HepG2 (cell line): ENCODE results near the gene COA3. TPM values are rescaled to one million over a fixed set of nuclear protein-coding genes. Genes with fewer than 3 reads are reported as not detected.

ENCODE experiments used
- ATF7 ChIP-seq, 2 experiments: fragments of 450-650 bp in 1 of 2; sonication (generic) in 1 of 2; formaldehyde crosslinking in 1 of 2; IDR thresholded peaks; 2 replicates each; pipeline versions ENCODE4 v1.4.0 to v1.6.1; 2016 to 2020; ENCODE audit warnings: antibody characterized with exemption in 1 of 2, mild to moderate bottlenecking in 1 of 2, missing genetic modification reagents in 1 of 2
- FOXO1 ChIP-seq: sonication (generic); formaldehyde crosslinking; IDR thresholded peaks from 2 replicates; pipeline ENCODE4 v1.4.0; 2020; ENCODE audit warnings: missing genetic modification reagents
- HMGXB3 ChIP-seq: sonication (generic); formaldehyde crosslinking; IDR thresholded peaks from 2 replicates; pipeline ENCODE4 v1.4.0; 2020; ENCODE audit warnings: missing genetic modification reagents, borderline replicate concordance
- HNF4G ChIP-seq, 2 experiments: sonication (generic) in 1 of 2; formaldehyde crosslinking in 1 of 2; IDR thresholded peaks; 2 replicates each; pipeline versions ENCODE4 v1.4.0 to v1.6.1; 2011 to 2020; ENCODE audit warnings: borderline replicate concordance in 2 of 2, low read depth in 2 of 2, mild to moderate bottlenecking in 2 of 2, low read length in 1 of 2, missing genetic modification reagents in 1 of 2, moderate library complexity in 1 of 2
- MEIS1 ChIP-seq: sonication (generic); formaldehyde crosslinking; IDR thresholded peaks from 2 replicates; pipeline ENCODE4 v1.9.0; 2021; ENCODE audit warnings: mild to moderate bottlenecking, missing genetic modification reagents, moderate library complexity, borderline replicate concordance
- MTA3 ChIP-seq: sonication (generic); formaldehyde crosslinking; IDR thresholded peaks from 2 replicates; pipeline ENCODE4 v1.4.0; 2020; ENCODE audit warnings: missing genetic modification reagents
- PAF1 ChIP-seq: IDR thresholded peaks from 2 replicates; pipeline ENCODE4 v1.6.1; 2016; ENCODE audit warnings: missing genetic modification reagents, missing compliant biosample characterization
- ZBTB43 ChIP-seq: sonication (generic); formaldehyde crosslinking; conservative IDR thresholded peaks from 2 replicates; pipeline ENCODE4 v1.4.0; 2020; ENCODE audit warnings: missing genetic modification reagents
- ZBTB46 ChIP-seq: sonication (generic); formaldehyde crosslinking; IDR thresholded peaks from 2 replicates; pipeline ENCODE4 v1.4.0; 2020; ENCODE audit warnings: mild to moderate bottlenecking, missing genetic modification reagents, borderline replicate concordance
- ZNF598 ChIP-seq: sonication (generic); formaldehyde crosslinking; IDR thresholded peaks from 2 replicates; pipeline ENCODE4 v1.5.1; 2020; ENCODE audit warnings: mild to moderate bottlenecking, missing genetic modification reagents, borderline replicate concordance
- ZNF776 ChIP-seq: sonication (generic); formaldehyde crosslinking; IDR thresholded peaks from 2 replicates; pipeline ENCODE4 v1.4.0; 2020; ENCODE audit warnings: mild to moderate bottlenecking, missing genetic modification reagents
- ZNF839 ChIP-seq: sonication (generic); formaldehyde crosslinking; IDR thresholded peaks from 2 replicates; pipeline ENCODE4 v1.4.0; 2020; ENCODE audit warnings: missing genetic modification reagents, mild to moderate bottlenecking, borderline replicate concordance
- ZSCAN5A ChIP-seq: sonication (generic); formaldehyde crosslinking; IDR thresholded peaks from 2 replicates; pipeline ENCODE4 v1.8.0; 2022; ENCODE audit warnings: mild to moderate bottlenecking, missing genetic modification reagents, borderline replicate concordance
- polyA plus RNA-seq, 8 experiments: library from polyadenylated mRNA; depleted of rRNA in 3 of 8; stranded (reverse) in 7 of 8; unstranded in 1 of 8; fragments of >200 nt; fragmentation: Illumina TruSeq in 4 of 8; extraction: Trizol in 4 of 8; gene quantifications; 2 replicates each; pipeline versions ENCODE4 v1.2.1 to v1.2.3, GENCODE V29; 2011 to 2016; ENCODE audit warnings: low read depth in 4 of 8, missing spikeins in 1 of 8, mixed read lengths in 1 of 8; ENCODE audit not compliant: insufficient read depth in 1 of 8
- total RNA-seq, 5 experiments: library from RNA; depleted of rRNA; stranded (reverse); fragments of >200 nt; fragmentation: Illumina TruSeq; extraction: Trizol; gene quantifications; 2 replicates each; pipeline ENCODE4 v1.2.3, GENCODE V29; 2016; ENCODE audit warnings: low read depth in 1 of 5
- TF ChIP-seq, protein P1 (sequence below): sonication (generic); formaldehyde crosslinking; IDR thresholded peaks from 2 replicates; pipeline ENCODE4 v1.4.0; 2020; ENCODE audit warnings: missing genetic modification reagents, borderline replicate concordance

Gene COA3
- total and polyA plus RNA-seq, 2 of the 13 experiments (the other 11 are each of a cell fraction or from before 2014, with no cell fraction given), result 133 to 202 TPM

DNA sequence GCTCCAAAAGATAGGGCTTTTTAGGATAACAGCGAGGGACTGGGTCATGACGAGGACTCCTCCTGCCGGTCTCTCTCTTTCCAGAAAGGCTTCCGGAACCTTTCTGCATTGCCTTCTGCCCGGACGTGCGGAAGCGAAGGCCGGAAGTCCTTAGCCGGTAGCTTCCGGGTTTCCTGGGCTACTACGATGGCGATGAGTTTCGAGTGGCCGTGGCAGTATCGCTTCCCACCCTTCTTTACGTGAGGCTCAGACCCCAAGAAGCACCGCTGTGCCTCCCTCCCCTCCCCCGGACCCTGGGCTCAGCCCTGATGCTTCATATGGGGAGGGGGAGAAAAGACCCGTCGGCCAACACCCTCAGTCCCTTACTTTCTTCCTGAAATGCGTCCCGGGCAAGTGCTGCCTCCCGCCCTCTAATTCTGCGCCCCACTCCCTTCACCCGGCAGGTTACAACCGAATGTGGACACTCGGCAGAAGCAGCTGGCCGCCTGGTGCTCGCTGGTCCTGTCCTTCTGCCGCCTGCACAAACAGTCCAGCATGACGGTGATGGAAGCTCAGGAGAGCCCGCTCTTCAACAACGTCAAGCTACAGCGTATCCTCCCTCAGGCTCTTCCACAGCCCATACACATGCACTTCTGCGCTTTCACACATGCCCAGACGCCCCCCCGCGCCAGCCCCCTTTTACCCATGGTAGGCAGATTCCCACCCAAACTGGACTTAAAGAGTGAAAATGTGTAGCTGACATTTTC, 25.0 kb downstream of the COA3 start, which contains the start of gene VPS25 (continued):
- TF ChIP-seq HMGXB3 (CRISPR knock-in tag) (peak; percentile 96), PAF1 (CRISPR knock-in tag) (no peak; the same call in 1 of the 2 replicates), HNF4G (IDR thresholded peaks at IDR 0.05; ENCODE audit: borderline replicate concordance, low read depth, low read length) (no peak), HNF4G (CRISPR knock-in tag; IDR thresholded peaks at IDR 0.05; ENCODE audit: borderline replicate concordance, low read depth) (no peak), MTA3 (CRISPR knock-in tag) (no peak), ZBTB43 (CRISPR knock-in tag) (peak; percentile 55), ZSCAN5A (CRISPR knock-in tag) (peak; percentile 33; the same call in 1 of the 2 replicates), MEIS1 (CRISPR knock-in tag) (0 out of 2 replicates have a peak, but pooled peaks have one; percentile 67), ZBTB46 (CRISPR knock-in tag) (no peak; the same call in 1 of the 2 replicates), ZNF776 (CRISPR knock-in tag) (peak; percentile 59; the same call in 1 of the 2 replicates), ATF7 (IDR thresholded peaks at IDR 0.05) (no peak), ATF7 (CRISPR knock-in tag; IDR thresholded peaks at IDR 0.05) (no peak), ZNF598 (CRISPR knock-in tag) (peak; percentile 95; the same call in 1 of the 2 replicates), ZNF839 (CRISPR knock-in tag) (peak; percentile 97), FOXO1 (CRISPR knock-in tag) (peak; percentile 73)
- TF ChIP-seq, protein P1, sequence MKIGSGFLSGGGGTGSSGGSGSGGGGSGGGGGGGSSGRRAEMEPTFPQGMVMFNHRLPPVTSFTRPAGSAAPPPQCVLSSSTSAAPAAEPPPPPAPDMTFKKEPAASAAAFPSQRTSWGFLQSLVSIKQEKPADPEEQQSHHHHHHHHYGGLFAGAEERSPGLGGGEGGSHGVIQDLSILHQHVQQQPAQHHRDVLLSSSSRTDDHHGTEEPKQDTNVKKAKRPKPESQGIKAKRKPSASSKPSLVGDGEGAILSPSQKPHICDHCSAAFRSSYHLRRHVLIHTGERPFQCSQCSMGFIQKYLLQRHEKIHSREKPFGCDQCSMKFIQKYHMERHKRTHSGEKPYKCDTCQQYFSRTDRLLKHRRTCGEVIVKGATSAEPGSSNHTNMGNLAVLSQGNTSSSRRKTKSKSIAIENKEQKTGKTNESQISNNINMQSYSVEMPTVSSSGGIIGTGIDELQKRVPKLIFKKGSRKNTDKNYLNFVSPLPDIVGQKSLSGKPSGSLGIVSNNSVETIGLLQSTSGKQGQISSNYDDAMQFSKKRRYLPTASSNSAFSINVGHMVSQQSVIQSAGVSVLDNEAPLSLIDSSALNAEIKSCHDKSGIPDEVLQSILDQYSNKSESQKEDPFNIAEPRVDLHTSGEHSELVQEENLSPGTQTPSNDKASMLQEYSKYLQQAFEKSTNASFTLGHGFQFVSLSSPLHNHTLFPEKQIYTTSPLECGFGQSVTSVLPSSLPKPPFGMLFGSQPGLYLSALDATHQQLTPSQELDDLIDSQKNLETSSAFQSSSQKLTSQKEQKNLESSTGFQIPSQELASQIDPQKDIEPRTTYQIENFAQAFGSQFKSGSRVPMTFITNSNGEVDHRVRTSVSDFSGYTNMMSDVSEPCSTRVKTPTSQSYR (CRISPR knock-in tag), result peak; percentile 59; the same call in 1 of the 2 replicates
